GM06990 (cell line): ENCODE measurements around the gene MBD3L3.
"Not testable (repeated sequence)": the region's sequence is repeated elsewhere in the genome, so short reads cannot be mapped to it uniquely, and the experiment has no call there.

Experiments
- DNase-seq: peaks from one replicate; pipeline ENCODE4 v3.0.0-alpha.2; 2011; ENCODE audit not compliant: insufficient read length; ENCODE audit errors: extremely low read depth
- H3K27me3 ChIP-seq: replicated peaks from 2 replicates; pipeline ENCODE4 v1.6.0; 2011; ENCODE audit warnings: low read length; ENCODE audit not compliant: control insufficient read depth, insufficient read depth
- H3K36me3 ChIP-seq: 2 replicates; pipeline ENCODE4 v1.5.1; 2011; ENCODE audit warnings: low read length; ENCODE audit not compliant: control insufficient read depth, insufficient read depth
- H3K4me3 ChIP-seq: replicated peaks from 2 replicates; pipeline ENCODE4 v1.5.1; 2011; ENCODE audit warnings: low read depth, mild to moderate bottlenecking, control low read depth, low read length
- CTCF ChIP-seq: IDR thresholded peaks from 2 replicates; pipeline ENCODE4 v1.5.1; 2011; ENCODE audit warnings: low read length, control low read depth, mild to moderate bottlenecking, inconsistent platforms; ENCODE audit not compliant: insufficient read depth, poor library complexity, severe bottlenecking

MBD3L3 gene

GRCh38 chr19:7068599-7068998 is 10.1 kb upstream of the MBD3L3 start:
- no peaks in the 10 kb centered on the region for H3K27me3 ChIP-seq
- TF ChIP-seq CTCF = no peak
- H3K36me3 ChIP-seq = peaks cover 9% of the 10 kb centered on the region
- DNase-seq = no peak
- no peak overlapping the region; the same call in 1 of the 2 replicates for H3K4me3 ChIP-seq

GRCh38 chr19:7067716-7068115 is 9.2 kb upstream of the MBD3L3 start:
- no peak for DNase-seq
- no peaks in the 10 kb centered on the region for H3K27me3 ChIP-seq
- H3K36me3 ChIP-seq = peaks cover 5% of the 10 kb centered on the region
- no peak overlapping the region for H3K4me3 ChIP-seq
- TF ChIP-seq CTCF = no peak

- H3K4me3 ChIP-seq, DNase-seq, H3K36me3 ChIP-seq, H3K27me3 ChIP-seq: not testable (repeated sequence)
Observed at GRCh38 chr19:7067122-7067521, 8.6 kb upstream of the MBD3L3 start.

GRCh38 chr19:7063764-7064418 is 5.4 kb upstream of the MBD3L3 start:
- Histone ChIP-seq H3K4me3 (no peak overlapping the region), H3K27me3 (no peaks in the 10 kb centered on the region), H3K36me3 (no peaks in the 10 kb centered on the region)
- no peak for TF ChIP-seq CTCF
- no peak for DNase-seq

- no peak for DNase-seq
- H3K36me3 ChIP-seq = no peaks in the 10 kb centered on the region
- no peaks in the 10 kb centered on the region for H3K27me3 ChIP-seq
- no peak overlapping the region for H3K4me3 ChIP-seq
- no peak for TF ChIP-seq CTCF
Observed at GRCh38 chr19:7063339-7063738, 4.9 kb upstream of the MBD3L3 start.

- H3K4me3 ChIP-seq, DNase-seq, H3K27me3 ChIP-seq, H3K36me3 ChIP-seq: not testable (repeated sequence)
Observed at GRCh38 chr19:7059977-7060376, 1.5 kb upstream of the MBD3L3 start.

- not testable (repeated sequence) for H3K27me3 ChIP-seq, H3K4me3 ChIP-seq, H3K36me3 ChIP-seq, DNase-seq
Observed at GRCh38 chr19:7056371-7056770, 2.1 kb downstream of the MBD3L3 start.

GRCh38 chr19:7055679-7056078 is 2.8 kb downstream of the MBD3L3 start:
- DNase-seq, H3K36me3 ChIP-seq: not testable (repeated sequence)

GRCh38 chr19:7054635-7055368 is 3.7 kb downstream of the MBD3L3 start:
- not testable (repeated sequence) for H3K27me3 ChIP-seq, H3K4me3 ChIP-seq, H3K36me3 ChIP-seq, DNase-seq

More at GRCh38 chr19:7055679-7056078, 2.8 kb downstream of the MBD3L3 start:
- H3K27me3 ChIP-seq, H3K4me3 ChIP-seq: not testable (repeated sequence)

- H3K36me3 ChIP-seq = not testable (repeated sequence)
Observed at GRCh38 chr19:7052896-7053295, 5.6 kb downstream of the MBD3L3 start.

More at GRCh38 chr19:7052896-7053295, 5.6 kb downstream of the MBD3L3 start:
- DNase-seq, H3K4me3 ChIP-seq, H3K27me3 ChIP-seq: not testable (repeated sequence)
